SK-N-SH treated with all-trans-retinoic acid at 6 μM for 48 hours (cell line): ENCODE data around the gene ATPAF2.

Experiments used
- ATAC-seq: fragments of 200-7000 bp; cut with Tn5 transposase; 3 replicates; pipeline ENCODE4 v1.9.1; 2020; ENCODE audit warnings: mild to moderate bottlenecking, moderate library complexity
- ARNTL ChIP-seq: fragments of 450-650 bp; formaldehyde crosslinking; IDR thresholded peaks from 2 replicates; pipeline ENCODE4 v1.5.0; 2020; ENCODE audit warnings: low read depth, mild to moderate bottlenecking, moderate library complexity, borderline replicate concordance
- BACH2 ChIP-seq: fragments of 250-450 bp; sonication (Bioruptor Pico); IDR thresholded peaks from 2 replicates; pipeline ENCODE4 v1.9.0; 2021; ENCODE audit warnings: mild to moderate bottlenecking, borderline replicate concordance
- CREB5 ChIP-seq: fragments of 250-450 bp; sonication (Bioruptor Pico); IDR thresholded peaks from 2 replicates; pipeline ENCODE4 v1.5.1; 2020; ENCODE audit warnings: low read depth, mild to moderate bottlenecking, moderate library complexity
- CSDC2 ChIP-seq: fragments of 250-450 bp; sonication (Bioruptor Pico); IDR thresholded peaks from 2 replicates; pipeline ENCODE4 v1.5.0; 2020; ENCODE audit warnings: mild to moderate bottlenecking, moderate library complexity
- ESRRG ChIP-seq: fragments of 250-450 bp; sonication (Bioruptor Pico); IDR thresholded peaks from 2 replicates; pipeline ENCODE4 v1.6.1; 2021; ENCODE audit warnings: mild to moderate bottlenecking
- GLIS3 ChIP-seq: fragments of 250-450 bp; sonication (Bioruptor Pico); IDR thresholded peaks from 2 replicates; pipeline ENCODE4 v1.5.0; 2020; ENCODE audit warnings: mild to moderate bottlenecking, moderate library complexity
- OSR1 ChIP-seq: fragments of 250-450 bp; sonication (Bioruptor Pico); IDR thresholded peaks from 2 replicates; pipeline ENCODE4 v1.8.0; 2022; ENCODE audit warnings: moderate library complexity, mild to moderate bottlenecking, inconsistent platforms
- PATZ1 ChIP-seq: fragments of 250-450 bp; sonication (Bioruptor Pico); IDR thresholded peaks from 2 replicates; pipeline ENCODE4 v1.8.0; 2020; ENCODE audit warnings: mild to moderate bottlenecking, moderate library complexity, borderline replicate concordance
- POU6F1 ChIP-seq: fragments of 250-450 bp; sonication (Bioruptor Pico); IDR thresholded peaks from 2 replicates; pipeline ENCODE4 v1.8.0; 2021; ENCODE audit warnings: low read depth, mild to moderate bottlenecking, moderate library complexity, borderline replicate concordance
- PPARA ChIP-seq: fragments of 250-450 bp; sonication (Bioruptor Pico); IDR thresholded peaks from 2 replicates; pipeline ENCODE4 v1.5.0; 2020; ENCODE audit warnings: mild to moderate bottlenecking, borderline replicate concordance
- RARB ChIP-seq: fragments of 250-450 bp; sonication (Bioruptor Pico); IDR thresholded peaks from 2 replicates; pipeline ENCODE4 v1.8.0; 2021; ENCODE audit warnings: mild to moderate bottlenecking, moderate library complexity
- TOX ChIP-seq: fragments of 250-450 bp; sonication (Bioruptor Pico); IDR thresholded peaks from 2 replicates; pipeline ENCODE4 v1.8.0; 2021; ENCODE audit warnings: mild to moderate bottlenecking, moderate library complexity, borderline replicate concordance
- TSHZ2 ChIP-seq: fragments of 250-450 bp; sonication (Bioruptor Pico); IDR thresholded peaks from 2 replicates; pipeline ENCODE4 v1.5.0; 2020; ENCODE audit warnings: mild to moderate bottlenecking, moderate library complexity
- ZC3H10 ChIP-seq: fragments of 250-450 bp; sonication (Bioruptor Pico); IDR thresholded peaks from 2 replicates; pipeline ENCODE4 v1.5.1; 2021; ENCODE audit warnings: mild to moderate bottlenecking, moderate library complexity
- ZFP30 ChIP-seq: fragments of 450-650 bp; formaldehyde crosslinking; IDR thresholded peaks from 2 replicates; pipeline ENCODE4 v1.5.0; 2022; ENCODE audit warnings: mild to moderate bottlenecking, moderate library complexity
- ZNF565 ChIP-seq: fragments of 450-650 bp; formaldehyde crosslinking; conservative IDR thresholded peaks from 2 replicates; pipeline ENCODE4 v1.5.0; 2020; ENCODE audit warnings: low read depth, mild to moderate bottlenecking, moderate library complexity
- ZNF70 ChIP-seq: fragments of 450-650 bp; formaldehyde crosslinking; IDR thresholded peaks from 2 replicates; pipeline ENCODE4 v1.5.0; 2020; ENCODE audit warnings: mild to moderate bottlenecking, moderate library complexity
- ZNF8 ChIP-seq: fragments of 450-650 bp; formaldehyde crosslinking; IDR thresholded peaks from 2 replicates; pipeline ENCODE4 v1.5.0; 2020; ENCODE audit warnings: mild to moderate bottlenecking, moderate library complexity

The ATPAF2 gene

GRCh38 chr17:18028952-18029540, 9.9 kb downstream of the ATPAF2 start:
- TF ChIP-seq PPARA (CRISPR knock-in tag) (no peak), OSR1 (CRISPR knock-in tag) (no peak), TOX (CRISPR knock-in tag) (no peak), CREB5 (CRISPR knock-in tag) (no peak), CSDC2 (no peak), GLIS3 (CRISPR knock-in tag) (no peak), RARB (CRISPR knock-in tag) (no peak), BACH2 (no peak), ZC3H10 (no peak), POU6F1 (CRISPR knock-in tag) (no peak), ZNF70 (CRISPR knock-in tag) (no peak)
- no peak for ATAC-seq

- TF ChIP-seq ZNF70 (CRISPR knock-in tag) (peak; percentile 69), TOX (CRISPR knock-in tag) (no peak), OSR1 (CRISPR knock-in tag) (no peak)
- TF ChIP-seq, all 23 proteins: peak for 1
- no peak for ATAC-seq
Observed at GRCh38 chr17:18028114-18028951, 10.6 kb downstream of the ATPAF2 start.

GRCh38 chr17:18027280-18027679, 11.7 kb downstream of the ATPAF2 start:
- no peak for ATAC-seq
- TF ChIP-seq ZNF70 (CRISPR knock-in tag) (no peak), ARNTL (no peak), POU6F1 (CRISPR knock-in tag) (no peak), ZNF565 (CRISPR knock-in tag) (no peak), CREB5 (CRISPR knock-in tag) (no peak), RARB (CRISPR knock-in tag) (no peak), GLIS3 (CRISPR knock-in tag) (no peak), OSR1 (CRISPR knock-in tag) (no peak), PATZ1 (no peak), TOX (CRISPR knock-in tag) (no peak), ZNF8 (CRISPR knock-in tag) (no peak), ZC3H10 (no peak), ZFP30 (CRISPR knock-in tag) (no peak), TSHZ2 (CRISPR knock-in tag) (no peak), PPARA (CRISPR knock-in tag) (no peak), ESRRG (CRISPR knock-in tag) (no peak)
